DMS 273 treated with DMSO at 0.1 percent for 48 hours (cell line): ENCODE data around the gene MAPKAPK2.

Experiments
- DNase-seq: peaks from one replicate; lab custom pipeline; 2025; lab: John Stamatoyannopoulos, UW

MAPKAPK2 gene

GRCh38 chr1:206660136-206660535, 24.6 kb upstream of the MAPKAPK2 start:
- no peak for DNase-seq

- no peak for DNase-seq
Measured at GRCh38 chr1:206661161-206661820, 23.4 kb upstream of the MAPKAPK2 start.

GRCh38 chr1:206662396-206663092, 22.2 kb upstream of the MAPKAPK2 start:
- no peak for DNase-seq

- no peak for DNase-seq
Measured at GRCh38 chr1:206663362-206663761, 21.3 kb upstream of the MAPKAPK2 start.

- peak; percentile 24 for DNase-seq
Measured at GRCh38 chr1:206663832-206664652, 20.7 kb upstream of the MAPKAPK2 start.

GRCh38 chr1:206664740-206665139, 20.0 kb upstream of the MAPKAPK2 start:
- no peak for DNase-seq

- DNase-seq, result no peak
Measured at GRCh38 chr1:206666031-206666561, 18.6 kb upstream of the MAPKAPK2 start.

- DNase-seq, result no peak
Measured at GRCh38 chr1:206666954-206667665, 17.6 kb upstream of the MAPKAPK2 start.

- DNase-seq, result no peak
Measured at GRCh38 chr1:206668351-206668750, 16.4 kb upstream of the MAPKAPK2 start.

GRCh38 chr1:206668874-206669410, 15.8 kb upstream of the MAPKAPK2 start:
- DNase-seq, result no peak

GRCh38 chr1:206672011-206672688, 12.6 kb upstream of the MAPKAPK2 start:
- no peak for DNase-seq

- DNase-seq, result no peak
Measured at GRCh38 chr1:206672844-206673758, 11.6 kb upstream of the MAPKAPK2 start.

- no peak for DNase-seq
Measured at GRCh38 chr1:206674236-206674635, 10.5 kb upstream of the MAPKAPK2 start.

- no peak for DNase-seq
Measured at GRCh38 chr1:206674745-206675175, 9.9 kb upstream of the MAPKAPK2 start.

- no peak for DNase-seq
Measured at GRCh38 chr1:206676499-206676898, 8.2 kb upstream of the MAPKAPK2 start.

- DNase-seq, result no peak
Measured at GRCh38 chr1:206678490-206678889, 6.2 kb upstream of the MAPKAPK2 start.

GRCh38 chr1:206679738-206680211, 4.9 kb upstream of the MAPKAPK2 start:
- DNase-seq, result no peak

GRCh38 chr1:206680279-206680678, 4.4 kb upstream of the MAPKAPK2 start:
- no peak for DNase-seq

- DNase-seq, result no peak
Measured at GRCh38 chr1:206681359-206681758, 3.3 kb upstream of the MAPKAPK2 start.

- no peak for DNase-seq
Measured at GRCh38 chr1:206682111-206682510, 2.6 kb upstream of the MAPKAPK2 start.
